GM21717 (cell line): Measurements from ENCODE around the gene SLC5A10.
"Not testable (repeated sequence)": the region's sequence is repeated elsewhere in the genome, so short reads cannot be mapped to it uniquely, and the experiment has no call there.

ENCODE experiments used
- ATAC-seq: cut with Tn5 transposase; IDR thresholded peaks from one replicate; pipeline ENCODE4 v1.9.1; 2021; ENCODE audit warnings: mild to moderate bottlenecking, moderate library complexity; ENCODE audit not compliant: unreplicated experiment

Gene SLC5A10

DNA sequence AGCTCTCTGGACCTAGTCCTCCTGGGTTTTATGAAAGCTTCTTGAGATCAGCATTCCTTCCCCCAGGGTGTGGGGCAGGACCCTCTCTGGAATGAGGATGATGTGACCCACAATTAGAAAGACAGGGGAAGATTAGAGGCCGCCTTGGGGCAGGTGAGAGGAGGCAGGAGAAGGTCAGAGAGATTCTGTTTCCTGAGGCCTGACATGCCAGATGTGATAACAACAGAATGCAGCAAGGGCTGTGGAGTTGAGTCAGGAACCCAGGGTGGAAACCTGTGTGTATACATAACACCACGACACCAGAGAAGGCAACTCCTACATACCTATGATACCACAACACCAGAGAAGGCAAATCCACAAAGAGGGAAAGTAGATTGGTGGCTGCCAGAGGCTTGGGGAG, 5.4 kb upstream of the SLC5A10 start:
- no peak for ATAC-seq

DNA sequence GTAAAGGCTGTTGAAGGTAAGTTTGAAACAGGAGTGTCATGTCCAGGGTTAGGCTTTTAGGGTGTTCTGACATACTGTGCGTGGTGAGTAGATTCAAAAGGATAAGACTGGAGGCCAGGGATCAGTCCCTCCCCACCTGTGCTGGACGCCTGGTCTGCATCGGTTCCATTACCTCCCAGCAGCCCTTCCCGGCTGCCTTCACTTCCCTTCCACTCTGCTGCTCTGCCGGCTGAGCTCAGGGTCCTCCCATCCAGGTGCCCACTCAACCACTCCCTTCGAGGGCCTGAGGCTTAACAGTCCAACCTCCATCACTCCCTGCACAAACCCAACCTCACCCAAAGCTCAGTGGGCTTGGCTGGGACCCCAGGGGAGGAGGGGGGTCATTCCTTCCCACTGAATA, 4.1 kb upstream of the SLC5A10 start:
- ATAC-seq: no peak

- ATAC-seq: no peak
Observed at GRCh38 chr17:18948476-18949006, 3.4 kb upstream of the SLC5A10 start.

DNA sequence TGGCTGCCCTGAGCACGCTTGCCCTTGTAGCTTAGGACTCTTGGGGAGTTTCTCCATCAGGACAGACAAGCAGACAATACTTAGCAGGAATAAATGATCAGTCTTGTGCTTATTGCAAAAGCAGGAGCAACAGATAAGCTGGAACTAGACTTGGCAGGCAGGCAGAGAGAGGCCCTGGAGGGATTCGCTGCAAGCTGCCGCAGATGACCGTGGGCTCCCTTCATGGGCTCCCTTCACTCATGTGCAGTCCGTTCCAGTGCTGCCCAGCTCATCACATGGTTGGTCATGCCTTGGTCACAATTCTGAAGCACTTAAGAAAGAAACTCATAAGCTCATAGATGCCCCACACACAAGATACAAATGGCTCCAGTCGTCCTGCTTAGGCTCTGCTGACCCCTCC, 2.4 kb upstream of the SLC5A10 start:
- ATAC-seq: no peak

- no peak for ATAC-seq
Observed at GRCh38 chr17:18950346-18950745, 1.6 kb upstream of the SLC5A10 start.

DNA sequence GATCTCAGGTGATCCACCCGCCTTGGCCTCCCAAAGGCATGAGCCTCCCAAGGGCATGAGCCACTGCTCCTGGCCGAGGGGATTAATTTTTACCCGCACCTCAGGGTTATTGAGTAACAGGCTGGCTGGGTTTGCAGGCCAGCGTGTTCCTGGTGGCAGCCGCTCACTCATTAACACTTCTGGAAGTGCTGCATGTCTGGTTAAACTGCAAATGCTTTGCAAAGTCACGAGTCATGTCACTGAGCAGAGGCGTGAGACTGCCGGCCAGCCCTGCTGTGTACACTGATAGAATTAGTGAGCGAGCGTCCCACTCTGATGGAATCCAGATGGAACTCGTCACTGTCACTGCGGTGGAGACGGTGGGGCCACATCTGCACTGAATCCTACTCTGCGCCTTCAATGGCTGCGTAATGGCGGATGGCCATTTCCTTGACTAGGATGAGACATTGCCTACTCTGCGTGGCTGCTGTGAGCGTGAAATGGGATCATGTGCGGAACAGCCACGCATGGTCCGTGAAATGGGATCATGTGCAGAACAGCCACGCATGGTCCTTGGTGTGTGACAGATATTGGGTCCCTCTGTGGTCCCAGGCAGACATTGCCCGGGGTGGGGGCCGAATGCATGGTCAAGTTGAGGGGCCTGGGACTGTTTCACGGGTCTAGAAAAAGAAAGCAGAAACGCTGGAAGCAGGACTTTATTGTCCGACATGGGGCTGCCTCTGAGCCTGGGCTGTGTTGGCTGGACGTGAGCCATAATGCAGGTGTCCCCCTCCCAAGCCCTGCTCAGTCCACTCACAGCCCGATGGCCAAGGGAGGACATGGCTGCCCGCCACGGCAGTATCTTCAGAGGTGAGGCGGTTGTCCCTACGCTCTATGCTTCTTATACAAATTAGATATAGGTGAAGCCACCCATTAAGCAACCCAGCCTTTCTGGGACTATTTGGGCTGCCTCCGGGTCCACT, 740 bp upstream of the SLC5A10 start:
- ATAC-seq: no peak

DNA sequence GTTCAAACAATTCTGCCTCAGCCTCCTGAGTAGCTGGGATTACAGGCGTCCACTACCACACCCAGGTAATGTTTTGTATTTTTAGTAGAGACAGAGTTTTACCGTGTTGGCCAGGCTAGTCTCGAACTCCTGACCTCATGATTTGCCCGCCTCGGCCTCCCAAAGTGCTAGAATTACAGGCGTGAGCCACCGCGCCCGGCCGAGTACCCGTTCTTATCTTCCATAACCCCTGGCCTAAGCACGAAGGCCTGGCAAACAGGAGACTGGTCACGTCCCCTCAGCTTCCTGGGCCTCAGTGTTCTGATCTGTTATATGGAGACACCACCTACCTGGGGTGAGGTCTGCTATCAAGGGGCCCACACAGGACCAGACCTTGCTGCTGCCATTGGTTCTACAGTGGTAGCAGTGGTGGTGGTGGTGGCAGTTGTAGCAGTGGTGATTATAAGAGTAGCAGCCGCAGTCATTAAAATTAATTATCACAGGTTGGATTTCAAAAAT, 1.3 kb downstream of the SLC5A10 start:
- ATAC-seq: no peak

DNA sequence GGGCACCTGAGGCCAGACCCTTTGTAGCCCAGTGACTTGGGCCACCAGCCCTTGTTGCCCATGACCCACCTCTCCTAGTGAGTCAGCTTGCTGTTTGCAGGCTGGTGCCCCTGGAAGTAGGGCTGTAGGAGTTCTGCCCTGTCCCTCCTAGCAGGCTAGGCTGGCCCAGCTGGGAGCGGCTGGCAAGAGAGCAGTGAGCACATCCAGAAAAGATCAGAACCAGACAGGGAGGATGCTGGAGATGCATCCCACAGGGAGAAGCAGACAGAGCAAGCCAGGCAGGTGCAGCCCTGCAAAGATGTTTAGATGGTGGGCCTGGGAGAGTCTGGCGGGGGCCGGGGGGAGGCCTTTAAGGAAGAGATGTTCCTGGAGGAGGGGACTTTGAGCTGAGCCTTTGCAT, 2.4 kb downstream of the SLC5A10 start:
- ATAC-seq: no peak

- ATAC-seq: no peak
Observed at GRCh38 chr17:18955009-18955408, 3.0 kb downstream of the SLC5A10 start.

DNA sequence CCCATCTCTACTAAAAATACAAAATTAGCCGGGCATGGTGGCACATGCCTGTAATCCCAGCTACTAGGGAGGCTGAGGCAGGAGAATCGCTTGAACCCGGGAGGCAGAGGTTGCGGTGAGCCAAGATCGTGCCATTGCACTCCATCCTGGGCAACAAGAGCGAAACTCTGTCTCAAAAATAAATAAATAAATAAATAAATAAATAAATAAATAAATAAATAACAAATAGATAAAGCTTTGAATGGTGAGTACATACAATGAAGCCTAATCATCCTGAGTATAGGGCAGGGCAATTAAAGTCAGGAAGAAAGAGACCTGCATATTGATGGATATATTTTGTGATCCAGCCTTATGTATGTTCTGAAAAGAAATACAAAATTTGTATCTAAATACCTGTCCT, 4.1 kb downstream of the SLC5A10 start:
- ATAC-seq: not testable (repeated sequence)

- ATAC-seq: no peak
Observed at GRCh38 chr17:18956581-18956980, 4.6 kb downstream of the SLC5A10 start.

DNA sequence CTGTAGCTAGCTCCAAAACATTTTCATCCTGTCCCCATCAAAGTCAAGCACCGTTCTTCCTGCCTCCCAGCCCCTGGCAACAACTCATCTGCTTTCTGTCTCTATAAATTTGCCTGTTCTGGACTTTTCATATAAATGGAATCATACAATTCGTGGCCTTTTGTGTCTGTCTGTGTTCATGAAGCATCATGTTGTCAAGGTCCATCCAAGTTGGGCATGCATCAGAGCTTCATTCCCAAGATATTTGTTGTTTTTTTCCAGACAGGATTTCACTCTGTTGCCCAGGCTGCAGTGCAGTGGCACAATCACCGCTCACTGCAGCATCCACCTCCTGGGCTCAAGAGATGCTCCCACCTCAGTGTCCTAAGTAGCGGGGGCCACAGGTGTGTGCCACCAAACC, 5.9 kb downstream of the SLC5A10 start:
- ATAC-seq: no peak

- ATAC-seq: no peak
Observed at GRCh38 chr17:18958611-18959010, 6.6 kb downstream of the SLC5A10 start.

- no peak for ATAC-seq
Observed at GRCh38 chr17:18959071-18959844, 7.3 kb downstream of the SLC5A10 start.

- no peak for ATAC-seq
Observed at GRCh38 chr17:18959845-18960240, 7.9 kb downstream of the SLC5A10 start.

DNA sequence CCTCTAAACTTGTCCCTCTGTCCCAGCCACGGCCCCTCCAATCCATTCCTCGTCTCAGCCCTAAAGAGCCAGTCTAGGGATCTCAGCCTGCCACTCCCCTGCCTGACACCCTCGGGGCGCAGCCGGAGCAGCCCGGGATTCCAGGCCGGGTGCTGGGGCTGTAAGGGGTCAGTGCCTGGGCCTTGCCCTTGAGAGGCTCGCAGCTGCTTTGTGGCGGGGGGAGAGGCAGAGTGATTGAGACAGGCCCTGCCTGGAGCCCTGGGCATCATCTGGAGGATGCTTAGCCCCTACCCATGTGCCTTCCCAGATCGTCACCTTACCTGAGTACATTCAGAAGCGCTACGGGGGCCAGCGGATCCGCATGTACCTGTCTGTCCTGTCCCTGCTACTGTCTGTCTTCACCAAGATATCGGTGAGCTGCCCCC, 8.3 kb downstream of the SLC5A10 start:
- no peak for ATAC-seq

DNA sequence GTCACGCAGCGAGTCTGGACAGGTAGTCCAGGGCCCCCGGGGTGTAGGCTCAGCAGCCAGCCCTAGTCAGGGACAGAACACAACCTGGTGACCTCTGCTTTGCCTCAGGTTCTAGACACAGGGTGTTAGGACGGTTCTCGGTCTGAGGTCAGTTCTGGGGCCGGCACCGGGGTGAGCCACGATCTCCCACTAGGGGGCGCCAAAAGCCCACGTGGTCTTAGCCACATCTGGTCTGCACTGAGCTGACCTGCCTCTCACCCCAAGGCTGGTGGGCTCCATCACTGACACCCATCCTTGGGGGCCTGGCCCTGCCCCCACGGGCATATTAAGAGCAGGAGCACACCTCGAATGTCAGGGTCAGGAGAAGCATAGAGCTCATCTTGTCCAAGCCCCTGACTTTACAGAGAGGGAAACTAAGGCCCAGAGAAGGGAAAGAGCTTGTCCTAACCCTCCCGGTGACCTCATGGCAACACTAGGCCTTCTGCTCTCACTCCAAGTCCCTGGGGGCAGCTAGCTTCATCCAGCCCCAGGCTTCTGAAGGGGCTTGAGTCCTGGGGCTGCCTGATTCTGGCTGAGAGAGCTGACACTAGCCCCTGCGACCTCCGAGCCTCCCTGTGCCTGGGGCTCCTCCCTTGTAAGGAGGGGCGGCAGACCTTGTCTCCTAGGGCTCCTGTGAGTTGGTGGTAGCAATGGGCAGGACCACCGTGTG, 9.0 kb downstream of the SLC5A10 start:
- no peak for ATAC-seq

GRCh38 chr17:18961634-18962493, 9.9 kb downstream of the SLC5A10 start:
- no peak for ATAC-seq

- ATAC-seq: no peak
Observed at GRCh38 chr17:18962494-18962815, 10.5 kb downstream of the SLC5A10 start.
